H9 (cell line): Measurements from ENCODE around the gene P4HA2. TPM values are rescaled to one million over a fixed set of nuclear protein-coding genes. Genes with fewer than 3 reads are reported as not detected.

Experiments used
- DNase-seq: peaks from one replicate; pipeline ENCODE4 v3.0.0-alpha.2; 2017
- H2AFZ ChIP-seq: one replicate; pipeline ENCODE4 v1.6.1; 2013; ENCODE audit warnings: mild to moderate bottlenecking, low read length, control low read depth, moderate library complexity
- H2AK5ac ChIP-seq: 2 replicates; pipeline ENCODE4 v1.6.1; 2013; ENCODE audit warnings: low read length, control low read depth, mixed read lengths; ENCODE audit not compliant: insufficient read length
- H2BK120ac ChIP-seq: one replicate; pipeline ENCODE4 v1.6.1; 2013; ENCODE audit warnings: low read depth, mild to moderate bottlenecking, low read length, control low read depth, inconsistent platforms; ENCODE audit not compliant: poor library complexity, severe bottlenecking
- H2BK12ac ChIP-seq: 2 replicates; pipeline ENCODE4 v1.6.1; 2013; ENCODE audit warnings: low read length, control low read depth, mixed read lengths, low read depth; ENCODE audit not compliant: insufficient read length
- H2BK15ac ChIP-seq: 2 replicates; pipeline ENCODE4 v1.6.1; 2013; ENCODE audit warnings: low read depth, low read length, control low read depth
- H2BK20ac ChIP-seq: one replicate; pipeline ENCODE4 v1.6.1; 2013; ENCODE audit warnings: low read depth, mild to moderate bottlenecking, low read length, control low read depth, inconsistent platforms; ENCODE audit not compliant: poor library complexity, severe bottlenecking
- H2BK5ac ChIP-seq: 2 replicates; pipeline ENCODE4 v1.6.1; 2013; ENCODE audit warnings: low read length, control low read depth, mixed read lengths; ENCODE audit not compliant: insufficient read length
- H3K14ac ChIP-seq: 2 replicates; pipeline ENCODE4 v1.6.1; 2013; ENCODE audit warnings: low read length, control low read depth; ENCODE audit not compliant: insufficient read depth
- H3K18ac ChIP-seq: 2 replicates; pipeline ENCODE4 v1.6.1; 2013; ENCODE audit warnings: low read depth, mild to moderate bottlenecking, mixed read lengths, low read length, control low read depth; ENCODE audit not compliant: insufficient read length
- H3K23ac ChIP-seq: 2 replicates; pipeline ENCODE4 v1.6.1; 2013; ENCODE audit warnings: low read length, control low read depth, mixed read lengths, low read depth; ENCODE audit not compliant: insufficient read length
- H3K23me2 ChIP-seq: 2 replicates; pipeline ENCODE4 v1.6.1; 2013; ENCODE audit warnings: low read depth, mild to moderate bottlenecking, mixed read lengths, low read length, control low read depth; ENCODE audit not compliant: insufficient read length, poor library complexity, severe bottlenecking
- H3K27ac ChIP-seq: 2 replicates; pipeline ENCODE4 v1.5.1; 2013; ENCODE audit warnings: low read length, control low read depth, mixed read lengths, low read depth; ENCODE audit not compliant: insufficient read length
- H3K27me3 ChIP-seq: 2 replicates; pipeline ENCODE4 v1.6.1; 2013; ENCODE audit warnings: low read length, control low read depth, inconsistent platforms; ENCODE audit not compliant: insufficient read depth
- H3K4ac ChIP-seq: 2 replicates; pipeline ENCODE4 v1.6.1; 2013; ENCODE audit warnings: low read depth, mild to moderate bottlenecking, control low read depth, inconsistent platforms, low read length, moderate library complexity
- H3K4me1 ChIP-seq: 2 replicates; pipeline ENCODE4 v1.6.1; 2013; ENCODE audit warnings: low read length, control low read depth, inconsistent platforms; ENCODE audit not compliant: insufficient read depth
- H3K4me2 ChIP-seq: 2 replicates; pipeline ENCODE4 v1.6.1; 2013; ENCODE audit warnings: low read length, control low read depth, mixed read lengths; ENCODE audit not compliant: insufficient read length, insufficient read depth
- H3K56ac ChIP-seq: 2 replicates; pipeline ENCODE4 v1.6.1; 2013; ENCODE audit warnings: low read depth, mild to moderate bottlenecking, mixed read lengths, low read length, control low read depth; ENCODE audit not compliant: insufficient read length
- H3K79me1 ChIP-seq: 2 replicates; pipeline ENCODE4 v1.6.1; 2013; ENCODE audit warnings: low read depth, mild to moderate bottlenecking, moderate library complexity, low read length, control low read depth, inconsistent platforms; ENCODE audit not compliant: insufficient read depth, poor library complexity, severe bottlenecking
- H3K79me2 ChIP-seq: 2 replicates; pipeline ENCODE4 v1.6.1; 2013; ENCODE audit warnings: low read length, control low read depth, inconsistent platforms; ENCODE audit not compliant: insufficient read depth
- H3K9ac ChIP-seq: 2 replicates; pipeline ENCODE4 v1.6.1; 2013; ENCODE audit warnings: low read length, control low read depth, mixed read lengths; ENCODE audit not compliant: insufficient read length; ENCODE audit errors: extremely low read depth
- H3K9me3 ChIP-seq: one replicate; pipeline ENCODE4 v1.6.1; 2013; ENCODE audit warnings: low read depth, low read length, inconsistent platforms; ENCODE audit not compliant: control insufficient read depth
- H3T11ph ChIP-seq: one replicate; pipeline ENCODE4 v1.6.1; 2013; ENCODE audit warnings: mild to moderate bottlenecking, low read length, control low read depth, inconsistent platforms
- H4K20me1 ChIP-seq: one replicate; pipeline ENCODE4 v1.6.1; 2013; ENCODE audit not compliant: control insufficient read depth, insufficient read length, insufficient read depth
- H4K5ac ChIP-seq: 2 replicates; pipeline ENCODE4 v1.6.1; 2013; ENCODE audit warnings: low read depth, mild to moderate bottlenecking, mixed read lengths, low read length, control low read depth; ENCODE audit not compliant: insufficient read length
- H4K8ac ChIP-seq: replicated peaks from 2 replicates; pipeline ENCODE4 v1.6.1; 2013; ENCODE audit warnings: low read length, control low read depth, mixed read lengths, low read depth; ENCODE audit not compliant: insufficient read length
- H4K91ac ChIP-seq: 2 replicates; pipeline ENCODE4 v1.6.1; 2013; ENCODE audit warnings: low read depth, mild to moderate bottlenecking, moderate library complexity, mixed read lengths, low read length, control low read depth; ENCODE audit not compliant: insufficient read length
- H3K27ac Mint-ChIP-seq, 3 experiments: 2 replicates in 2 of 3; 3 replicates in 1 of 3; pipeline ENCODE4 v1.8.0; 2020 to 2021; ENCODE audit warnings: mixed read lengths in 3 of 3, mild to moderate bottlenecking in 1 of 3, moderate library complexity in 1 of 3
- H3K27me3 Mint-ChIP-seq: 2 replicates; pipeline ENCODE4 v1.8.0; 2021; ENCODE audit warnings: low read depth, mild to moderate bottlenecking, moderate library complexity, mixed read lengths
- H3K36me3 Mint-ChIP-seq, 3 experiments: 2 replicates in 2 of 3; 3 replicates in 1 of 3; pipeline ENCODE4 v1.8.0; 2020 to 2021; ENCODE audit warnings: low read depth in 3 of 3, mixed read lengths in 3 of 3; ENCODE audit not compliant: insufficient read depth in 1 of 3
- H3K4me1 Mint-ChIP-seq, 2 experiments: 2 replicates each; pipeline ENCODE4 v1.8.0; 2020; ENCODE audit warnings: mixed read lengths in 2 of 2
- H3K4me3 Mint-ChIP-seq, 2 experiments: 2 replicates in 1 of 2; 3 replicates in 1 of 2; pipeline ENCODE4 v1.8.0; 2020 to 2021; ENCODE audit warnings: mild to moderate bottlenecking in 2 of 2, mixed read lengths in 2 of 2, moderate library complexity in 1 of 2
- H3K9me3 Mint-ChIP-seq, 2 experiments: 2 replicates in 1 of 2; 3 replicates in 1 of 2; pipeline ENCODE4 v1.8.0; 2020; ENCODE audit warnings: mild to moderate bottlenecking in 2 of 2, mixed read lengths in 2 of 2, moderate library complexity in 1 of 2
- CTCF ChIP-seq: fragments of 200-600 bp; sonication (generic); conservative IDR thresholded peaks from 3 replicates; pipeline ENCODE4 v1.8.0; 2021; ENCODE audit warnings: antibody characterized with exemption, mild to moderate bottlenecking
- WGBS: extraction: QIAGEN DNeasy Blood & Tissue Kit; methylation state at CpG from one replicate; pipeline ENCODE4 v1.1.7; 2013; ENCODE audit warnings: missing lambda C conversion rate, low lambda C conversion rate, mixed read lengths; ENCODE audit not compliant: insufficient read length; ENCODE audit errors: extremely low coverage; 5-methylcytosine and 5-hydroxymethylcytosine counted together
- total RNA-seq: library from RNA; stranded (reverse); gene quantifications from 2 replicates; pipeline ENCODE4 v1.2.1, GENCODE V29; 2021

Gene P4HA2
- total RNA-seq, 1 experiment from 2014 or later, result 15.3 TPM

- H3K4ac ChIP-seq, result no peak overlapping the region
- Mint-ChIP-seq H3K36me3 (peaks cover 0 to 3% (median 0%) of the 10 kb centered on the region in 3 experiments; a peak in 1 of 7 replicates), H3K27me3 (no peaks in the 10 kb centered on the region), H3K4me1 (no peaks in the 10 kb centered on the region), H3K4me3 (no peak overlapping the region), H3K27ac (peak overlapping the region in 1 of 3 experiments; percentile 79; a peak in 2 of 7 replicates), H3K9me3 (no peaks in the 10 kb centered on the region)
- no peaks in the 10 kb centered on the region for H3K79me2 ChIP-seq
- DNase-seq, result no peak
- H3K23ac ChIP-seq, result no peak overlapping the region
- H3K79me1 ChIP-seq, result no peaks in the 10 kb centered on the region
- no peak overlapping the region for H3K9ac ChIP-seq
- no peak for TF ChIP-seq CTCF
- no peak overlapping the region for H2BK5ac ChIP-seq
- no peak overlapping the region for H3T11ph ChIP-seq
- no peak overlapping the region for H3K4me2 ChIP-seq
- no peaks in the 10 kb centered on the region for H3K23me2 ChIP-seq
- no peaks in the 10 kb centered on the region for H4K20me1 ChIP-seq
- H3K56ac ChIP-seq, result no peak overlapping the region
- no peaks in the 10 kb centered on the region for H3K9me3 ChIP-seq
- H3K18ac ChIP-seq, result no peak overlapping the region
- no CpG with 5 or more reads among the region's 1 CpG for WGBS
- no peak overlapping the region for H3K27ac ChIP-seq
- H4K91ac ChIP-seq, result no peak overlapping the region
- H3K14ac ChIP-seq, result no peak overlapping the region
- H2BK20ac ChIP-seq, result no peak overlapping the region
- H2AK5ac ChIP-seq, result no peak overlapping the region
- H4K5ac ChIP-seq, result no peak overlapping the region
- H4K8ac ChIP-seq, result no peak overlapping the region
- H2BK15ac ChIP-seq, result no peak overlapping the region
- no peak overlapping the region for H2BK120ac ChIP-seq
- no peak overlapping the region for H2BK12ac ChIP-seq
- H3K4me1 ChIP-seq, result no peaks in the 10 kb centered on the region
- no peaks in the 10 kb centered on the region for H3K27me3 ChIP-seq
- H2AFZ ChIP-seq, result no peak overlapping the region
Measured at GRCh38 chr5:132195727-132196126, 31.9 kb downstream of the P4HA2 start.
